HG02763 (cell line): ENCODE data around the gene ARHGAP8.
"Not testable (repeated sequence)": the region's sequence is repeated elsewhere in the genome, so short reads cannot be mapped to it uniquely, and the experiment has no call there.

Experiments
- ATAC-seq: cut with Tn5 transposase; IDR thresholded peaks from one replicate; pipeline ENCODE4 v1.9.1; 2021; ENCODE audit warnings: mild to moderate bottlenecking, moderate library complexity; ENCODE audit not compliant: unreplicated experiment

Gene ARHGAP8

DNA sequence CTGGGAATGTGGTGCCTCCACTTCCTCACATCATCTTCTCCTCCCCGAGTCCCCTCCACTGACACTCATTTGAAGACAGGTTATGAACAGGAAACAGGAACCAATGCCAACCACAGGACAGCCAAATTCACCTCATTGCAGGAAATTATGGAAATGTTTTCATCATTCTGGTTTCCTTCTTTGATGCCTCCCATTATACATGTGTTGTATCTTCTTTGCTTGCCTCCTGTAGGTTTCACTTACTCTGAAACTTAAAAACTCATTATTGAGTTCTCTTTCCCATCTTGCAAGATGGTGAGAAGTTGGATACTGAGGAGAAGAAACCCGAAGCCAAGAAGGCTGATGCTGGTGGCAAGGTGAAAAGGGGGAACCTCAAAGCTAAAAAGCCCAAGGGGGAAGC is 148.9 kb downstream of the ARHGAP8 start:
- ATAC-seq = no peak

GRCh38 chr22:44903164-44903563 is 150.8 kb downstream of the ARHGAP8 start:
- not testable (repeated sequence) for ATAC-seq

DNA sequence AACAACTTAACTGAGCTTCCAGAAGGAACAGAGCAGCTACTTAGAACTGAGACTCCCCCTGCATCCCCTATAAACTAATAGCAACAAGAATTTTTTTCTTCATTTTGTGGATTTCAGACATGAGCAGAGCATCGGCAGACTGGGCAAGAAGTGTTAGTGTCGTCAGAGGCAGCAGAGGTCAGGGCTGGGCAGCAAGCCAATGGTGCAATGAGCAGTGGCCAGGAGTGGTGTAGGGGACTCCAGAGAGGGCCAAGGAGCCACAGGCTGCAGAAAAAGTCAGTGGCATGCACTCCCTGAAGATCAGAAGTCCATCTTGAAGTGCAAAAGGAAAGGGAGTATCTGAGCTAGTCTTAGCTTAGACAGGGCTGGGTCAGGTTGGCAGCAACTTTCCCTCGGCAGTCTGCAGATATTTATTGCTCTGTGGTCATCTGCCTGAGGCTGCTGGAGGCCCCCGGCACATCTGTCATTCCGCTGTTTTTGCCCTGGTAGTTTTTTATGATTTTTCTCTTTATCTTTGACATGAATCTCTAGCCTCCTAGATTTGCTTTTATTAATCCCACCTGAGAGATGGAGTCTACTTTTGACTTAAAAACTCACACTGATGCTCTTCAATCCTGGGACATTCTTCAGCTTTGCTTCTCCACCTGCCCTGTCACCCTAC is 152.2 kb downstream of the ARHGAP8 start:
- ATAC-seq = not testable (repeated sequence)

DNA sequence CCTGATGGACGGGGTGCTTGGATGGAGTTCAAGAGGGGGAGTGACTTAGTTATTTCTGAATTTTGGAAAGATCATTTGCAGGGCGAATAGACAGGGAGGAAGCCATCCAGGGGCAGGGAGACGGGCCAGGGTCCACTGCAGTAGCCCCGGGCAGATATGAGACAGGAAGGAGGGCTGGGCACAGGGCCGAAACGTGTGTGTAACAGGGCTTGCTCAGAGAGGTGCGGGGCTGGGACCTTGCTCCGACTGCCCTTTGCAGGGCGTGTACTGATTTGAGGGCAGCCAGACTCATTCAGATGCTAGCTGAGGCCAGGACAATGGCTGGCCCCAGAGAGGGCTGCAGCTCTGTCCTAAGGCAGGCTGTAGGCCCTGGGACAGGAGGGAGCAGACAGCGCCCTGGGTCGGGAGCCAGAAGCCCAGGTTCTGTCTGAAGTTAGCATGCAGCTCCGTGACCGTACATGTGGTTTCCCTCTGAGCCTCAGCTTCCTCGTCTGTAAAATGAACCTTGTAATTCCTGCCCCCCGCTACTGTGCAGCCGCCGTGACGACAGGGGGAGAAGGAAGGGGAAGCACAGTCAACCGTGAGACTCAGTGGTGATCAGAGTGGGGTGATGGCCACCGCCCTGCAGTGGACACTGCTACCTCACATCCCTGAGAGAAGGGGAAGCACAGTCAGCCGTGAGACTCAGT is 154.0 kb downstream of the ARHGAP8 start:
- ATAC-seq = no peak

GRCh38 chr22:44906999-44907644 is 154.7 kb downstream of the ARHGAP8 start:
- no peak for ATAC-seq

- ATAC-seq = no peak
Observed at GRCh38 chr22:44907765-44908737, 155.7 kb downstream of the ARHGAP8 start.

- no peak for ATAC-seq
Observed at GRCh38 chr22:44909241-44909640, 156.9 kb downstream of the ARHGAP8 start.
